ENCODE results near the gene PHPT1. TPM values are rescaled to one million over a fixed set of nuclear protein-coding genes. Genes with fewer than 3 reads are reported as not detected.

PHPT1 gene
- total and polyA plus RNA-seq, 3 donors from 2014 or later = 134 to 146 (median 146) TPM

- Histone ChIP-seq H3K27ac (peak overlapping the region; percentile 24 to 50), H3K36me3 (ENCODE audit: low read depth, missing control alignments) (no peaks in the 10 kb centered on the region), H3K27me3 (no peaks in the 10 kb centered on the region), H3K4me1 (peaks cover 31% of the 10 kb centered on the region), H3K4me3 (no peak overlapping the region), H3K9me3 (no peaks in the 10 kb centered on the region)
- 85 to 91% methylated on average over 7 to 25 of the region's 29 CpGs for WGBS, 2 donors
- DNase-seq = no peak
- TF ChIP-seq POLR2A (IDR thresholded peaks at IDR 0.05) = no peak
- no peak for TF ChIP-seq CTCF (IDR thresholded peaks at IDR 0.05)
- intact Hi-C loops (cut with DNase I; ENCODE audit: low total_unique reads) = no loop called here
Observed at GRCh38 chr9:136852664-136853595, 3.7 kb downstream of the PHPT1 start.

GRCh38 chr9:136853596-136854112, 4.4 kb downstream of the PHPT1 start:
- 81 to 95% methylated on average over 11 to 12 of the region's 18 CpGs for WGBS, 2 donors
- Histone ChIP-seq H3K4me1 (peaks cover 31% of the 10 kb centered on the region), H3K36me3 (ENCODE audit: low read depth, missing control alignments) (no peaks in the 10 kb centered on the region), H3K4me3 (no peak overlapping the region), H3K9me3 (no peaks in the 10 kb centered on the region), H3K27me3 (no peaks in the 10 kb centered on the region), H3K27ac (no peak overlapping the region)
- intact Hi-C loops (cut with DNase I; ENCODE audit: low total_unique reads) = no loop called here
- DNase-seq = no peak
- TF ChIP-seq POLR2A (IDR thresholded peaks at IDR 0.05) (no peak), CTCF (IDR thresholded peaks at IDR 0.05) (no peak)

GRCh38 chr9:136854113-136854841, 5.1 kb downstream of the PHPT1 start:
- whole genome bisulfite sequencing, 2 donors = 76 to 80% methylated on average over 1 to 30 of the region's 30 CpGs
- intact Hi-C loops (cut with DNase I; ENCODE audit: low total_unique reads) = no loop called here
- peaks cover 35% of the 10 kb centered on the region for H3K4me1 ChIP-seq

GRCh38 chr9:136854842-136855460, 5.7 kb downstream of the PHPT1 start:
- no peaks in the 10 kb centered on the region for H3K36me3 ChIP-seq (ENCODE audit: low read depth, missing control alignments)
- no peaks in the 10 kb centered on the region for H3K9me3 ChIP-seq
- peaks cover 36% of the 10 kb centered on the region for H3K4me1 ChIP-seq
- TF ChIP-seq POLR2A (IDR thresholded peaks at IDR 0.05) (no peak), CTCF (IDR thresholded peaks at IDR 0.05) (no peak)
- H3K27ac ChIP-seq = no peak overlapping the region
- WGBS, 2 donors = 82 to 95% methylated on average over 4 to 23 of the region's 23 CpGs
- no peak for DNase-seq
- intact Hi-C loops (cut with DNase I; ENCODE audit: low total_unique reads) = no loop called here
- H3K4me3 ChIP-seq = no peak overlapping the region
- no peaks in the 10 kb centered on the region for H3K27me3 ChIP-seq

More at GRCh38 chr9:136854113-136854841, 5.1 kb downstream of the PHPT1 start:
- H3K27me3 ChIP-seq = no peaks in the 10 kb centered on the region
- no peak overlapping the region for H3K4me3 ChIP-seq
- no peak for TF ChIP-seq CTCF (IDR thresholded peaks at IDR 0.05)
- no peak for TF ChIP-seq POLR2A (IDR thresholded peaks at IDR 0.05)
- no peak for DNase-seq
- no peaks in the 10 kb centered on the region for H3K9me3 ChIP-seq
- no peaks in the 10 kb centered on the region for H3K36me3 ChIP-seq (ENCODE audit: low read depth, missing control alignments)
- H3K27ac ChIP-seq = no peak overlapping the region
